Caco-2 (cell line): ENCODE data around the gene MPPE1. TPM values are rescaled to one million over a fixed set of nuclear protein-coding genes. Genes with fewer than 3 reads are reported as not detected.

Source experiments
- BruUV-seq: library from RNA; stranded (reverse); fragments of 400-500 nt; replicated peaks from 2 replicates; lab custom pipeline; 2021; lab: Mats Ljungman, UMichigan
- CTCF ChIA-PET: fragments of 300-600 bp; sonication (Branson Sonifier 250); formaldehyde crosslinking; loops from one replicate; lab custom pipeline; 2022; ENCODE audit warnings: antibody characterized with exemption; lab: Charles Lee
- POLR2A ChIA-PET: fragments of 300-600 bp; sonication (Branson Sonifier 250); formaldehyde crosslinking; loops from one replicate; lab custom pipeline; 2022; ENCODE audit warnings: antibody characterized with exemption; lab: Charles Lee
- DNase-seq, 2 experiments: peaks; one replicate each; pipeline versions ENCODE4 v3.0.0 to v3.0.0-alpha.2; 2020 to 2022
- H3K27me3 ChIP-seq: replicated peaks from 2 replicates; pipeline ENCODE4 v1.6.0; 2011; ENCODE audit warnings: low read length; ENCODE audit not compliant: control insufficient read depth, insufficient read depth
- H3K36me3 ChIP-seq: 2 replicates; pipeline ENCODE4 v1.5.1; 2011; ENCODE audit warnings: low read length; ENCODE audit not compliant: control insufficient read depth, insufficient read depth
- H3K4me1 ChIP-seq: fragments of 250-450 bp; sonication (Bioruptor Pico); 2 replicates; pipeline ENCODE4 v1.5.1; 2020; ENCODE audit warnings: mild to moderate bottlenecking
- H3K4me3 ChIP-seq: 2 replicates; pipeline ENCODE4 v1.5.1; 2011; ENCODE audit warnings: low read depth, mild to moderate bottlenecking, control low read depth, low read length
- H3K9me3 ChIP-seq: fragments of 250-450 bp; sonication (Bioruptor Pico); 2 replicates; pipeline ENCODE4 v1.5.1; 2020; ENCODE audit warnings: mild to moderate bottlenecking, moderate library complexity
- H3K27ac Mint-ChIP-seq: one replicate; pipeline ENCODE4 v1.8.0; 2022; ENCODE audit warnings: mixed read lengths; ENCODE audit not compliant: unreplicated experiment
- H3K27me3 Mint-ChIP-seq: one replicate; pipeline ENCODE4 v1.8.0; 2022; ENCODE audit warnings: mixed read lengths; ENCODE audit not compliant: insufficient read depth, unreplicated experiment
- H3K36me3 Mint-ChIP-seq: one replicate; pipeline ENCODE4 v1.8.0; 2022; ENCODE audit warnings: mild to moderate bottlenecking, mixed read lengths; ENCODE audit not compliant: insufficient read depth, unreplicated experiment
- H3K4me1 Mint-ChIP-seq: one replicate; pipeline ENCODE4 v1.8.0; 2022; ENCODE audit warnings: low read depth, mixed read lengths; ENCODE audit not compliant: unreplicated experiment
- H3K4me3 Mint-ChIP-seq: one replicate; pipeline ENCODE4 v1.8.0; 2022; ENCODE audit warnings: mild to moderate bottlenecking, moderate library complexity, mixed read lengths; ENCODE audit not compliant: unreplicated experiment
- H3K9me3 Mint-ChIP-seq: one replicate; pipeline ENCODE4 v1.8.0; 2022; ENCODE audit warnings: mixed read lengths; ENCODE audit not compliant: unreplicated experiment
- CTCF ChIP-seq, 2 experiments: fragments of 200-600 bp in 1 of 2; IDR thresholded peaks; 1 replicate in 1 of 2; 2 replicates in 1 of 2; pipeline versions ENCODE4 v1.5.1 to v1.8.0; 2011 to 2022; ENCODE audit warnings: antibody characterized with exemption in 1 of 2, control low read depth in 1 of 2, inconsistent platforms in 1 of 2, low read depth in 1 of 2, low read length in 1 of 2, mild to moderate bottlenecking in 1 of 2, moderate library complexity in 1 of 2; ENCODE audit not compliant: insufficient read depth in 1 of 2, severe bottlenecking in 1 of 2, unreplicated experiment in 1 of 2
- intact Hi-C: fragments of 100-400 bp; cut with micrococcal nuclease; formaldehyde crosslinking; loops from one replicate; pipeline ENCODE4 v1.10.0; 2022; ENCODE audit not compliant: unreplicated experiment
- total RNA-seq: library from RNA; stranded (reverse); gene quantifications from 2 replicates; pipeline ENCODE4 v1.2.3, GENCODE V29; 2022

The MPPE1 gene
- total RNA-seq, 1 experiment from 2014 or later: 52.6 TPM

- no peaks in the 10 kb centered on the region for H3K9me3 ChIP-seq
- ChIA-PET CTCF (no interaction called here), POLR2A (interaction anchor here (0.7 to 4.9 kb wide), 2 partner anchors 8 to 13 kb away, joined by 3 to 70 read pairs; no protein-coding TSS in a partner anchor)
- Mint-ChIP-seq H3K4me3 (no peak overlapping the region), H3K9me3 (no peaks in the 10 kb centered on the region), H3K27ac (peak overlapping the region; percentile 93), H3K27me3 (no peaks in the 10 kb centered on the region), H3K36me3 (peaks cover 23% of the 10 kb centered on the region), H3K4me1 (peaks cover 31% of the 10 kb centered on the region)
- intact Hi-C loops: no loop called here
- H3K36me3 ChIP-seq: no peaks in the 10 kb centered on the region
- H3K4me1 ChIP-seq: peaks cover 30% of the 10 kb centered on the region
- TF ChIP-seq CTCF (IDR thresholded peaks at IDR 0.05; ENCODE audit: insufficient read depth in 1 of 2, low read depth in 1 of 2, low read length in 1 of 2, severe bottlenecking in 1 of 2, unreplicated experiment in 1 of 2): no peak
- no peak overlapping the region for H3K4me3 ChIP-seq
- H3K27me3 ChIP-seq: no peaks in the 10 kb centered on the region
- DNase-seq: no peak
- BruUV-seq: no TSS peak
Measured at GRCh38 chr18:11847811-11848210, 60.3 kb downstream of the MPPE1 start.

- TF ChIP-seq CTCF (IDR thresholded peaks at IDR 0.05; ENCODE audit: insufficient read depth in 1 of 2, low read depth in 1 of 2, low read length in 1 of 2, severe bottlenecking in 1 of 2, unreplicated experiment in 1 of 2): no peak
- H3K36me3 Mint-ChIP-seq: peaks cover 10% of the 10 kb centered on the region
- Histone ChIP-seq H3K27me3 (no peaks in the 10 kb centered on the region), H3K9me3 (no peaks in the 10 kb centered on the region), H3K4me1 (peaks cover 48% of the 10 kb centered on the region), H3K4me3 (no peak overlapping the region), H3K36me3 (no peaks in the 10 kb centered on the region)
- intact Hi-C loops: no loop called here
- ChIA-PET CTCF (no interaction called here), POLR2A (no interaction called here)
- H3K27me3 Mint-ChIP-seq: no peaks in the 10 kb centered on the region
- no TSS peak for BruUV-seq
- peak overlapping the region; percentile 77 for H3K27ac Mint-ChIP-seq
- H3K4me1 Mint-ChIP-seq: peaks cover 32% of the 10 kb centered on the region
- no peak for DNase-seq
- no peaks in the 10 kb centered on the region for H3K9me3 Mint-ChIP-seq
- H3K4me3 Mint-ChIP-seq: no peak overlapping the region
Measured at GRCh38 chr18:11845654-11846053, 62.5 kb downstream of the MPPE1 start.

- no peaks in the 10 kb centered on the region for H3K9me3 Mint-ChIP-seq
- no peak overlapping the region for H3K4me3 Mint-ChIP-seq
- no peaks in the 10 kb centered on the region for H3K27me3 Mint-ChIP-seq
- no peaks in the 10 kb centered on the region for H3K9me3 ChIP-seq
- H3K4me1 Mint-ChIP-seq: peaks cover 44% of the 10 kb centered on the region
- H3K36me3 ChIP-seq: no peaks in the 10 kb centered on the region
- H3K27ac Mint-ChIP-seq: no peak overlapping the region
- peaks cover 8% of the 10 kb centered on the region for H3K36me3 Mint-ChIP-seq
- intact Hi-C loops: no loop called here
- CTCF ChIA-PET: no interaction called here
- no peaks in the 10 kb centered on the region for H3K27me3 ChIP-seq
- peaks cover 53% of the 10 kb centered on the region for H3K4me1 ChIP-seq
- no peak for DNase-seq
- TF ChIP-seq CTCF (IDR thresholded peaks at IDR 0.05; ENCODE audit: insufficient read depth in 1 of 2, low read depth in 1 of 2, low read length in 1 of 2, severe bottlenecking in 1 of 2, unreplicated experiment in 1 of 2): no peak
- H3K4me3 ChIP-seq: no peak overlapping the region
- BruUV-seq: no TSS peak
- POLR2A ChIA-PET: no interaction called here
Measured at GRCh38 chr18:11844436-11844835, 63.7 kb downstream of the MPPE1 start.
